Lower leg skin (tissue), 3 donors: Measurements from ENCODE around the gene MRPL58.

Experiments used
- CTCF ChIP-seq, 3 donors: fragments of 450-650 bp; IDR thresholded peaks; one replicate each; pipeline ENCODE4 v1.5.1; 2016; ENCODE audit warnings: antibody characterized with exemption in 3 of 3, mild to moderate bottlenecking in 3 of 3, moderate library complexity in 2 of 3
- POLR2A ChIP-seq, 2 donors: fragments of 450-650 bp; IDR thresholded peaks; one replicate each; pipeline ENCODE4 v1.6.1; 2016 to 2017; ENCODE audit warnings: antibody characterized with exemption in 2 of 2, mild to moderate bottlenecking in 1 of 2, moderate library complexity in 1 of 2

DNA sequence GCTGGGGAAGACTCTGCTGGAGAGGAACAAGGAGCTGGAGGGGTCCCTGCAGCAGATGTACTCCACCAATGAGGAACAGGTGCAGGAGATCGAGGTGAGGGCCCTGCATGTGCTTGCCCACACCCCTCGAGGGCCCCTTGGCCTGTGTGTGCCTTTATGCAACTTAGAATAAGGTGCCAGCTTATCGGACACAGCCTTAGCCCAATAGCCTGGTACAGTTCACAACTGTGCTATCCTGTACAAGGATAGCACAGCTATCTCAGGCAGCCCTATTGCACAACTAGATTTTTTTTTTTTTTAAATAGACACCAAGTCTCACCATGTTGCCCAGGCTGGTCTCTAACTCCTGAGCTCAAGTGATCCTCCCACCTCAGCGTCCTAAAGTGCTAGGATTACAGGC lies 12.9 kb upstream of the MRPL58 start:
- TF ChIP-seq CTCF (IDR thresholded peaks at IDR 0.05) (no peak), POLR2A (IDR thresholded peaks at IDR 0.05) (no peak)
